Suprapubic skin (tissue), 4 donors: ENCODE data around the gene BTRC.

ENCODE experiments used
- EP300 ChIP-seq: sonication (generic); formaldehyde crosslinking; IDR thresholded peaks from one replicate; pipeline ENCODE4 v1.6.1; 2017; ENCODE audit warnings: antibody characterized with exemption
- POLR2A ChIP-seq, 2 donors: fragments of 450-650 bp; IDR thresholded peaks; one replicate each; pipeline ENCODE4 v1.6.1; 2017; ENCODE audit warnings: antibody characterized with exemption in 2 of 2, mild to moderate bottlenecking in 2 of 2, moderate library complexity in 2 of 2
- POLR2AphosphoS5 ChIP-seq, 3 donors: sonication (generic); formaldehyde crosslinking; IDR thresholded peaks; one replicate each; pipeline ENCODE4 v1.6.1; 2017; ENCODE audit warnings: antibody characterized with exemption in 3 of 3
- TF ChIP-seq, protein P1 (sequence below), 2 donors: fragments of 200-600 bp in 1 of 2; fragments of 450-650 bp in 1 of 2; sonication (generic) in 1 of 2; IDR thresholded peaks; one replicate each; pipeline ENCODE4 v1.5.1; 2016 to 2019; ENCODE audit warnings: antibody characterized with exemption in 2 of 2, mild to moderate bottlenecking in 1 of 2, moderate library complexity in 1 of 2

DNA sequence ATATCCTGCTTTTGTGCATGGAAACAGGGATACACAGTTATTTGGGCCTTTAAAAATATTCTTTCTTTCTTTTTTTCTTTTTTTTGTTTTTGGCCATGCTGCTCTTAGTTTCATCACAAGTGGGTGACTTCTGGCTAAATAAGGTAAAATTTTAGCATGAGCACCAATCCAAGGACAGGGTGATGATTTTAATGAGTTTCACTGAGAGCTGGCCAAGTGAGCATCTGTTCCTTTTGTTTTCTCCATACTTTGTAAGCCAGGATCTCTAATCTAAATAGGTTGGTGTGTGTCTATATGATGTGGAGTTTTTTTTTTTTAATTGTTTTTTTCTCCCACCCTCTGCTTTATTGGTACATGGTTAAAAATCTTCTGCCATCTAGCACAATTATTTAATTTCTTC, 127.3 kb downstream of the BTRC start:
- TF ChIP-seq, protein P1, sequence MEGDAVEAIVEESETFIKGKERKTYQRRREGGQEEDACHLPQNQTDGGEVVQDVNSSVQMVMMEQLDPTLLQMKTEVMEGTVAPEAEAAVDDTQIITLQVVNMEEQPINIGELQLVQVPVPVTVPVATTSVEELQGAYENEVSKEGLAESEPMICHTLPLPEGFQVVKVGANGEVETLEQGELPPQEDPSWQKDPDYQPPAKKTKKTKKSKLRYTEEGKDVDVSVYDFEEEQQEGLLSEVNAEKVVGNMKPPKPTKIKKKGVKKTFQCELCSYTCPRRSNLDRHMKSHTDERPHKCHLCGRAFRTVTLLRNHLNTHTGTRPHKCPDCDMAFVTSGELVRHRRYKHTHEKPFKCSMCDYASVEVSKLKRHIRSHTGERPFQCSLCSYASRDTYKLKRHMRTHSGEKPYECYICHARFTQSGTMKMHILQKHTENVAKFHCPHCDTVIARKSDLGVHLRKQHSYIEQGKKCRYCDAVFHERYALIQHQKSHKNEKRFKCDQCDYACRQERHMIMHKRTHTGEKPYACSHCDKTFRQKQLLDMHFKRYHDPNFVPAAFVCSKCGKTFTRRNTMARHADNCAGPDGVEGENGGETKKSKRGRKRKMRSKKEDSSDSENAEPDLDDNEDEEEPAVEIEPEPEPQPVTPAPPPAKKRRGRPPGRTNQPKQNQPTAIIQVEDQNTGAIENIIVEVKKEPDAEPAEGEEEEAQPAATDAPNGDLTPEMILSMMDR (IDR thresholded peaks at IDR 0.05), result no peak
- no peak for TF ChIP-seq POLR2AphosphoS5 (IDR thresholded peaks at IDR 0.05)
- no peak for TF ChIP-seq POLR2A (IDR thresholded peaks at IDR 0.05)
- TF ChIP-seq EP300, result no peak
